HG03025 (cell line): ENCODE results near the gene CDC42EP3.

ENCODE experiments used
- ATAC-seq: cut with Tn5 transposase; IDR thresholded peaks from one replicate; pipeline ENCODE4 v1.9.1; 2021; ENCODE audit warnings: mild to moderate bottlenecking, moderate library complexity; ENCODE audit not compliant: unreplicated experiment, low FRiP score

The CDC42EP3 gene, protein sequence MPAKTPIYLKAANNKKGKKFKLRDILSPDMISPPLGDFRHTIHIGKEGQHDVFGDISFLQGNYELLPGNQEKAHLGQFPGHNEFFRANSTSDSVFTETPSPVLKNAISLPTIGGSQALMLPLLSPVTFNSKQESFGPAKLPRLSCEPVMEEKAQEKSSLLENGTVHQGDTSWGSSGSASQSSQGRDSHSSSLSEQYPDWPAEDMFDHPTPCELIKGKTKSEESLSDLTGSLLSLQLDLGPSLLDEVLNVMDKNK

GRCh38 chr2:37671009-37671815 lies at the start of gene CDC42EP3:
TSS of gene CDC42EP3 (minus strand) at chr2:37671642. CDS start at chr2:37646587, 25,055 bp downstream.
- ATAC-seq: peak; percentile 33

DNA sequence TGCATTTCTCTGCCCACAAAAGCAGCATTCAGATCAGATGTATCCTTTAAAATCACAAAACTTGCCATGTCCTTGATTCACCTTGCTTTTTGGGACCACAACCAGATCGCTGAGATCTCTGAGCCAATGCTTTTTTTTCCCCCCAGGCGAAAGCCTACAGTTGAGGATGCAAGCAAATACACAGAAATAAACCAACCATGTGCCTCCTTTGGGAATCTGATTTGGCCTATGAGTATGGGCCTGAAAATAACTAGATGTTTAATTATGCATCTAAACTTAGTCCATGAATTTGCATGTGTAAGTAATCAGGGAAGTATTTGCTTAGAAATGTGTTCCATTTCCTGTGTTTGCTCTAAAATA lies 49.7 kb upstream of the CDC42EP3 start:
- ATAC-seq: no peak

DNA sequence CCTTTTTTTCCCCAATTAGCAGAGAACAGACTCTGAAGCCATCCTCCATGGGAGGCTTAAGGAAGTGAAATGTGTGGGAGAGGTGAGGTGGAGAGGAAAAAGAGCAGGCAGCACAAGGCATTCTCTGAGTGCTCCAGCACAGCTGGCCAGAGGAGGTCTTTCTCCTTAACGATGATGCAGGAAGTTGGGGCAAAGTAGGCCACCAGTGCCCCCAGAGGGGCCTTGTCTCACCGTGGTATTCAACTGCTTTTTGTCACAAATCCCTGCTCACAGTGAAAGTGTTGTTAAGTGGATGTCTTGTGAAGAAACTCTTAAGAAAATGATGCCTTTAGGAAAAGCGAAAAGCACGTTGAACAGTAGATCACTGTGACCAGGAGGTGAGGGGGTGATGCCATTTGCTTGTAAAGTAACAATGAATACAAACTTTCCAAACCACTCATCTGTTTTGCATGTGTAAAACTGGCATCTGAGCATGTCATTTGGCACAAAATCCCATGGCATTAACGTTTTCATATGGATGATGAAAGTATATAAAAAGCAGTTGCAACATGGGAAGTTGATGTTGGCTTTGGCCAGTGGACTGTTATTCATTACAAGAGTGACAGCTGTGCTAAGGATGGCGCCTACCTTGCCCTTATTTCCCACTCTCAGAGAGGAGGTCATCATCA lies 49.2 kb upstream of the CDC42EP3 start:
- ATAC-seq: no peak

- ATAC-seq: no peak
Observed at GRCh38 chr2:37718515-37719161, 47.2 kb upstream of the CDC42EP3 start.

GRCh38 chr2:37713258-37713700 lies 41.8 kb upstream of the CDC42EP3 start:
- no peak for ATAC-seq

DNA sequence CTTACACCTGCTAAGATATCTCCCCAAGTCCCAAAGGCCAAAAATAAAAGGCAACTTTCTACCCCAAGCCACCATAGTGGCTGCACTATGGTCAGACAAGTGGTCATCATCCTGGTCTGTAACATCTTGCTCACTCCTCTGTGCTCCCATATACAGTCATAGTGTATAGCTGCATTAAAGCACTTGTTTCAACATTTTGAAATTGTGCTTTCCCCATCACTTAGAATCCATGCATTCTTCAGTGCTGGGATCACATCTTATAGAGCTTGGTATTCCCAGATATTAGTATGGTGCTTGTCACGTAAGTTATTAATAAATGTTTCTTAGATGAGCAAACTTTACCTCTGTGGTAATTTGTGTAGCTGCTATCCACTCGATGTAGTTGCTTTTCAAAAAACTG lies 40.4 kb upstream of the CDC42EP3 start:
- no peak for ATAC-seq

DNA sequence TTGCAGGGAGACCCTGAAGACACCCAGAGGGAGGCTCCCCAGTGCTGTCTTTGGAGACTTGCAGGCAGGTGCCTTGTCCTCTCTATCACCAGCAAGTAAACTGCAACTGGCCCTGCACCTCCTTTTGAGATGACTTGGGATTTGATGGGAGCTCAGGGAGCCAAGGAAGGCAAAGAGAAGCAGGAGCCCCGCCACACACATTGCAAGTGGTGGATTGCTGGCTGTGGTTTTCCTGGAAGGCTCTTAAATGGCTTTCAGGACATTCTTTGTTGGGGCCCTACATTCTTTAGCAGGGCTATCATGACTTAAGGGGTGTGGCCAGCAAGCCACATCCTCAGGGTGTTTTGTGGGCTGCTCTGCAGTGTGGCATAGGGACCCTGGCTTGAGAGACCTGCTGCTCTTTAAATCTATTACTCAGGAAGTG lies 39.9 kb upstream of the CDC42EP3 start:
- ATAC-seq: no peak

- no peak for ATAC-seq
Observed at GRCh38 chr2:37709111-37709510, 37.7 kb upstream of the CDC42EP3 start.

GRCh38 chr2:37708146-37708545 lies 36.7 kb upstream of the CDC42EP3 start:
- no peak for ATAC-seq

- no peak for ATAC-seq
Observed at GRCh38 chr2:37707393-37707792, 36.0 kb upstream of the CDC42EP3 start.

GRCh38 chr2:37706334-37707183 lies 35.1 kb upstream of the CDC42EP3 start:
- no peak for ATAC-seq

- no peak for ATAC-seq
Observed at GRCh38 chr2:37705191-37705590, 33.7 kb upstream of the CDC42EP3 start.

DNA sequence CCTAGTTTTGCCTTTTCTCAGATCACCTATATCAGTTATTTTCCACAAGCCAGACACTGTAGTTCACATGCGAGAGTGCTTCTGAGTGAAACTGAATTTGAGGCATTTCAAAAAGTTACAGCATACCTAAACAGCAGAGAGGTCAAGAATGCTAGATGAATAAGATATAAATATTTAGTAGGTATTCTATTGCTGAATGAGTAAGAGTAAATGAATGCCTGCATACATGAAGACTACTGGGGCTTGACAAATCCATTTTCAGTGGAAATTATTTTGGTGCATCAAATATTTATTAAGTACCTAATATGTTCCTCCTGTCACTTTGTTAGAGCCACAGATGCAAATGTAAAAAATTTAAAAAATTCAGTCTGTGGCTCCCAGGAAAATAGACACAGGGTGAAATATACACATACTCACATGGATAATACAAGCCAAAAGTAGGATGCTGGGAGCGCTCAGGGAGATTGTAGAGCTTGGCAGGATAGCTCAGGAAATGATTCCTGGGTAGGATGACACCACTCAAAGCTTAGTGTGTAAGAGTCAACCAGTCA lies 27.6 kb upstream of the CDC42EP3 start:
- ATAC-seq: no peak

DNA sequence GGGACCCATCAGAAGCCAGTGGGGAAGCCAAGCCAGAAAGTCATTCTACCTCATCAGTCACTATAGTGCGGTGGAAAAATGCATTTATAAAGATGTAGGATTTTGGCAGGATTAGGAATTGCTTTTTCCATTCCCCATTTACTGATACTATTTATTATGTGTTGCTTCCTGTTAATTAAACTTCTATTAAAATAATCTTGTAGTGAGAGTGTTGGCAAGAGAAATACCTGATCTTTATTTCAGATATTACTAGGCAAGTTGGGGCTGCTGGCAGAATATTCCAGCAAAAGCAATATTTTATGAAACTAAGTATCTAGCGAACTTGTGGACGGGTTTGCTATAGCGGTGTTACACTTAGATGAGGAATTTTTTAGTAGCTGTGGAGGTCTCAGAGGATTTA lies 23.9 kb upstream of the CDC42EP3 start:
- no peak for ATAC-seq

GRCh38 chr2:37692711-37693110 lies 21.3 kb upstream of the CDC42EP3 start:
- ATAC-seq: no peak

- no peak for ATAC-seq
Observed at GRCh38 chr2:37689751-37690150, 18.3 kb upstream of the CDC42EP3 start.

DNA sequence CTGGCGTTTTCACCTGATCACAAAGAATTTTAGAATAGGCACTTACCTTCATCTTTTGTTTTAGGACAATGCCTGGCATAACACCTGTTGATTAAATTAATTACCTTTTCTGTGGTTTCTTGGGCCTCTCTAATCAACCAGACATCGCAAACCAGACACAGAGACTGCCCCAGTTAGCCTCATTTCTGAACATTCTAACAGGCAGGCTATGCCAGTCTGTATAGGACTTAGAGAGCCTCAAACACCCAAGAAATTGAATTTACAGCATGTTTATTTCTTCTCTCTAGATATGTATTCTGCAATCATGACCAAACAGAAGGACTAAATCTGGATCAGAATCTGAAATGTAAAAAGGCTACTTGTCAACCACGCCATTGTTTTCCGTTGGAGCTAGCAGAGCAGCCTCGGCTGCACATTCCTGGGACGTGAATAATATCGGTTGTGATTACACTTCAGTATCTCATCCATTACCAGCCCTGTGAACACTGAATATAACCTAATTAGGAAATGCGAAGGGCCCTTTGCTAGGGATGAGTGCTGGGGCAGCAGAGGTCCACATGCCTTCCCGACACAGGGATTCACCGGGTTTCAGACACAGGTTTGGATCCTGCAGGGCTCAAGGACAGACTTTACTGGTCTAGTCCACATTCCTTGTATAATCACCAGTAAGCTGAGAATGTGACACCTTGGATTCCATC lies 17.5 kb upstream of the CDC42EP3 start:
- no peak for ATAC-seq

- no peak for ATAC-seq
Observed at GRCh38 chr2:37686792-37687526, 15.5 kb upstream of the CDC42EP3 start.
